PC-3 (cell line): ENCODE measurements around the gene VWA5A. TPM values are rescaled to one million over a fixed set of nuclear protein-coding genes. Genes with fewer than 3 reads are reported as not detected.

Experiments
- ATAC-seq: fragments of 200-7000 bp; cut with Tn5 transposase; 2 replicates; pipeline ENCODE4 v1.9.1; 2020; ENCODE audit warnings: mild to moderate bottlenecking, moderate library complexity
- BruUV-seq: library from RNA; stranded (reverse); fragments of 400-500 nt; replicated peaks from 2 replicates; lab custom pipeline; 2021; lab: Mats Ljungman, UMichigan
- CTCF ChIA-PET: fragments of 300-600 bp; sonication (Branson Sonifier 250); formaldehyde crosslinking; loops from one replicate; lab custom pipeline; 2022; ENCODE audit warnings: antibody characterized with exemption; lab: Charles Lee
- POLR2A ChIA-PET: fragments of 300-600 bp; sonication (Branson Sonifier 250); formaldehyde crosslinking; loops from one replicate; lab custom pipeline; 2022; ENCODE audit warnings: antibody characterized with exemption; ENCODE audit not compliant: unreplicated experiment; lab: Charles Lee
- DNase-seq: peaks from one replicate; pipeline ENCODE4 v3.0.0-alpha.2; 2015
- H2AFZ ChIP-seq: fragments of 300-600 bp; sonication (generic); 2 replicates; pipeline ENCODE4 v1.6.0; 2016; ENCODE audit warnings: antibody characterized with exemption, low read length
- H3F3A ChIP-seq: fragments of 300-600 bp; sonication (generic); one replicate; pipeline ENCODE4 v1.6.0; 2017; ENCODE audit warnings: antibody characterized with exemption, low read length, control low read depth, mild to moderate bottlenecking; ENCODE audit not compliant: unreplicated experiment
- H3K27ac ChIP-seq: fragments of 300-600 bp; sonication (generic); 2 replicates; pipeline ENCODE4 v1.5.1; 2016; ENCODE audit warnings: mild to moderate bottlenecking, low read length
- H3K27me3 ChIP-seq: fragments of 300-600 bp; sonication (generic); 2 replicates; pipeline ENCODE4 v1.6.1; 2016; ENCODE audit warnings: low read length, mixed read lengths
- H3K36me3 ChIP-seq: fragments of 300-600 bp; sonication (generic); 2 replicates; pipeline ENCODE4 v1.6.1; 2016; ENCODE audit warnings: low read depth, mixed run types, low read length, mixed read lengths
- H3K4me1 ChIP-seq: fragments of 300-600 bp; sonication (generic); 2 replicates; pipeline ENCODE4 v1.5.1; 2016; ENCODE audit warnings: low read length; ENCODE audit not compliant: insufficient read depth
- H3K4me2 ChIP-seq: fragments of 300-600 bp; sonication (generic); 2 replicates; pipeline ENCODE4 v1.6.0; 2016; ENCODE audit warnings: low read length
- H3K4me3 ChIP-seq: fragments of 300-600 bp; sonication (generic); 2 replicates; pipeline ENCODE4 v1.5.1; 2016; ENCODE audit warnings: mild to moderate bottlenecking, low read length, mixed read lengths
- H3K79me2 ChIP-seq: fragments of 300-600 bp; sonication (generic); 2 replicates; pipeline ENCODE4 v1.6.1; 2017; ENCODE audit warnings: low read length, mixed read lengths
- H3K9ac ChIP-seq: fragments of 300-600 bp; sonication (generic); 2 replicates; pipeline ENCODE4 v1.6.0; 2016; ENCODE audit warnings: mild to moderate bottlenecking, low read length
- H3K9me2 ChIP-seq: fragments of 300-600 bp; sonication (generic); replicated peaks from 2 replicates; pipeline ENCODE4 v1.6.1; 2016; ENCODE audit warnings: mixed run types, low read length, mixed read lengths
- H3K9me3 ChIP-seq: fragments of 300-600 bp; sonication (generic); 2 replicates; pipeline ENCODE4 v1.6.1; 2016; ENCODE audit warnings: low read length, mixed read lengths
- H4K20me1 ChIP-seq: fragments of 300-600 bp; sonication (generic); 2 replicates; pipeline ENCODE4 v1.6.1; 2016; ENCODE audit warnings: low read length, mixed read lengths
- EZH2 ChIP-seq: fragments of 300-600 bp; sonication (generic); IDR thresholded peaks from one replicate; pipeline ENCODE4 v1.6.1; 2017; ENCODE audit warnings: antibody characterized with exemption, mild to moderate bottlenecking, low read length; ENCODE audit not compliant: unreplicated experiment
- EZH2phosphoT487 ChIP-seq: fragments of 300-600 bp; sonication (generic); IDR thresholded peaks from 2 replicates; pipeline ENCODE4 v1.6.1; 2018; ENCODE audit warnings: mild to moderate bottlenecking, antibody characterized with exemption, low read length, borderline replicate concordance
- intact Hi-C: fragments of 100-400 bp; cut with micrococcal nuclease; formaldehyde crosslinking; loops from 2 replicates; pipeline ENCODE4 v1.9.0; 2023
- total RNA-seq: library from RNA; depleted of rRNA; stranded (reverse); fragments of >200 nt; gene quantifications from 2 replicates; pipeline ENCODE4 v1.2.3, GENCODE V29; 2014
- TF ChIP-seq, protein P1 (sequence below): fragments of 300-600 bp; sonication (generic); conservative IDR thresholded peaks from 2 replicates; pipeline ENCODE4 v1.5.1; 2017; ENCODE audit warnings: antibody characterized with exemption, low read depth, mild to moderate bottlenecking, low read length

Gene VWA5A
- total RNA-seq, 1 experiment from 2014 or later = not detected

DNA sequence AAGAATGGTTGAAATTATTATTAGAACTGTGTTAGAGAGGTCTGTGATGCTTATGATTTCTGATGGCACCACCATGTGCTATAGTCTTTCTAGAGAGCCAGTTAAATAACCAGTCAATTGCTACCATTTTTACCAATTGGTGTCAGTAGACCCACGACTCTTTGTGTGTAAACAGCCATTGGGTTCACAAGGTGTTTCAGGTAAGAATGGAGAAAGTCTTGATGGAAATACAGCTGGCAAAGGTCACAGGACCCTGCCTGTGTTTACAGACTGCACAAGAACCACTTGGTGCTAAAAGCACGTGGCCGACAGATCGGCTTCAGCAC, 43.7 kb upstream of the VWA5A start:
- TF ChIP-seq EZH2 (no peak), EZH2phosphoT487 (no peak)
- TF ChIP-seq, protein P1, sequence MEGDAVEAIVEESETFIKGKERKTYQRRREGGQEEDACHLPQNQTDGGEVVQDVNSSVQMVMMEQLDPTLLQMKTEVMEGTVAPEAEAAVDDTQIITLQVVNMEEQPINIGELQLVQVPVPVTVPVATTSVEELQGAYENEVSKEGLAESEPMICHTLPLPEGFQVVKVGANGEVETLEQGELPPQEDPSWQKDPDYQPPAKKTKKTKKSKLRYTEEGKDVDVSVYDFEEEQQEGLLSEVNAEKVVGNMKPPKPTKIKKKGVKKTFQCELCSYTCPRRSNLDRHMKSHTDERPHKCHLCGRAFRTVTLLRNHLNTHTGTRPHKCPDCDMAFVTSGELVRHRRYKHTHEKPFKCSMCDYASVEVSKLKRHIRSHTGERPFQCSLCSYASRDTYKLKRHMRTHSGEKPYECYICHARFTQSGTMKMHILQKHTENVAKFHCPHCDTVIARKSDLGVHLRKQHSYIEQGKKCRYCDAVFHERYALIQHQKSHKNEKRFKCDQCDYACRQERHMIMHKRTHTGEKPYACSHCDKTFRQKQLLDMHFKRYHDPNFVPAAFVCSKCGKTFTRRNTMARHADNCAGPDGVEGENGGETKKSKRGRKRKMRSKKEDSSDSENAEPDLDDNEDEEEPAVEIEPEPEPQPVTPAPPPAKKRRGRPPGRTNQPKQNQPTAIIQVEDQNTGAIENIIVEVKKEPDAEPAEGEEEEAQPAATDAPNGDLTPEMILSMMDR = no peak
- POLR2A ChIA-PET = no interaction called here

DNA sequence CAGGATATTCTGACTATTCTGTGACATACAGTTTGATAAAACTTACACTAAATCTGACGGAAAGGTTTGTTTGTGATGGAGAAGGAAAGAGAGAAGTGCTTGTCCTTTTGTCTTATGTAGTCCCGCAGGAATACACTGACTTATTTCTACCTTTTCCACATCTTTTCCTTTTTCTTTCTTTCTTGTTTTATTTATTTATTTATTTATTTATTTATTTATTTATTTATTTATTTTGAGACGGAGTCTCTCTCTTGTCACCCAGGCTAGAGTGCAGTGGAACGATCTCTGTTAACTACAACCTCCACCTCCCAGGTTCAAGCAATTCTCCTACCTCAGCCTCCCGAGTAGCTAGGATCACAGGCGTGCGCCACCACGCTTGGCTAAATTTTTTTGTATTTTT, 43.1 kb upstream of the VWA5A start:
- Histone ChIP-seq H4K20me1 (no peaks in the 10 kb centered on the region), H3K36me3 (no peaks in the 10 kb centered on the region), H3K4me1 (no peaks in the 10 kb centered on the region), H3K27me3 (peaks cover 66% of the 10 kb centered on the region), H2AFZ (no peak overlapping the region), H3K79me2 (no peaks in the 10 kb centered on the region), H3K4me3 (no peak overlapping the region), H3F3A (no peaks in the 10 kb centered on the region), H3K9ac (no peak overlapping the region), H3K9me3 (no peaks in the 10 kb centered on the region), H3K27ac (no peak overlapping the region), H3K9me2 (no peaks in the 10 kb centered on the region), H3K4me2 (no peak overlapping the region)
- CTCF ChIA-PET = interaction anchor here (1.5 kb wide), 1 partner anchor 123 kb away, joined by 8 read pairs; no protein-coding TSS in a partner anchor
- no peak for ATAC-seq
- no peak for TF ChIP-seq EZH2phosphoT487
- TF ChIP-seq, protein P1 = no peak
- no peak for TF ChIP-seq EZH2
- BruUV-seq = no TSS peak
- no peak for DNase-seq
- intact Hi-C loops = no loop called here
- POLR2A ChIA-PET = no interaction called here

More for the DNA sequence above, 43.7 kb upstream of the VWA5A start:
- H3K36me3 ChIP-seq = no peaks in the 10 kb centered on the region
- BruUV-seq = no TSS peak
- H4K20me1 ChIP-seq = no peaks in the 10 kb centered on the region
- H3F3A ChIP-seq = no peaks in the 10 kb centered on the region
- no peaks in the 10 kb centered on the region for H3K4me1 ChIP-seq
- no peak overlapping the region for H3K9ac ChIP-seq
- intact Hi-C loops = loop anchor here (1.0 kb wide), 2 partner anchors 124 to 259 kb away; no protein-coding TSS in a partner anchor
- CTCF ChIA-PET = interaction anchor here (0.5 to 1.5 kb wide), 5 partner anchors 15 to 239 kb away, joined by 3 to 8 read pairs (median 3); no protein-coding TSS in a partner anchor
- H3K9me3 ChIP-seq = no peaks in the 10 kb centered on the region
- no peak overlapping the region for H2AFZ ChIP-seq
- H3K4me2 ChIP-seq = no peak overlapping the region
- H3K27ac ChIP-seq = no peak overlapping the region
- no peak overlapping the region for H3K4me3 ChIP-seq
- DNase-seq = no peak
- H3K79me2 ChIP-seq = no peaks in the 10 kb centered on the region
- H3K9me2 ChIP-seq = no peaks in the 10 kb centered on the region
- H3K27me3 ChIP-seq = peaks cover 67% of the 10 kb centered on the region
- ATAC-seq = no peak

DNA sequence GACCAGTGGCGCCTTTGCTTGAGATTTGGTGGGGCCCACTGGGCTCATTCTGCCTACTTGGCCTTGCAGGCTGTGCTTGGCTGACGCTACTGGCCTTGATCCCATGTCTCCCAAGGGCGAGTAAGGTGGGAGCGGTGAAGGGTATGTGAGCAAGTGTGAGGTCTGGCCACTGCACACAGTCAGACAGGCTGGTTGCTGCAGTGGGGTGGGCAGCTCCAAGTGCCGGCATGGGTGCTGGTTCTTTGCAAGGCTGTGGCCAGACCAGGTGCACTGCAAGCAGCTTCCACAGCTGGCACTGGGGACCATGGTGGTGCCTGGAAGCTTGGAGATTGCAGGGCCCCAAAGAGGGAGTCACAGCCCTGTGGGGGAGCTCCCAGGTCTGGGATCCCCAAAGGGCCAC, 40.7 kb upstream of the VWA5A start:
- Histone ChIP-seq H3K79me2 (no peaks in the 10 kb centered on the region), H3F3A (no peaks in the 10 kb centered on the region), H3K9me2 (no peaks in the 10 kb centered on the region), H3K27me3 (peaks cover 57% of the 10 kb centered on the region), H3K27ac (no peak overlapping the region), H4K20me1 (no peaks in the 10 kb centered on the region), H3K4me1 (no peaks in the 10 kb centered on the region), H3K36me3 (no peaks in the 10 kb centered on the region), H3K4me2 (no peak overlapping the region), H3K4me3 (no peak overlapping the region), H2AFZ (no peak overlapping the region), H3K9me3 (no peaks in the 10 kb centered on the region), H3K9ac (no peak overlapping the region)
- no peak for TF ChIP-seq EZH2phosphoT487
- no peak for TF ChIP-seq EZH2
- TF ChIP-seq, protein P1 = no peak
- DNase-seq (no peak), ATAC-seq (no peak)
- ChIA-PET POLR2A (no interaction called here), CTCF (no interaction called here)
- intact Hi-C loops = no loop called here
- no TSS peak for BruUV-seq
